HG03135 (cell line): ENCODE data around the gene ZG16B.

Experiments
- ATAC-seq: cut with Tn5 transposase; IDR thresholded peaks from one replicate; pipeline ENCODE4 v1.9.1; 2021; ENCODE audit warnings: mild to moderate bottlenecking, moderate library complexity; ENCODE audit not compliant: unreplicated experiment

Gene ZG16B

DNA sequence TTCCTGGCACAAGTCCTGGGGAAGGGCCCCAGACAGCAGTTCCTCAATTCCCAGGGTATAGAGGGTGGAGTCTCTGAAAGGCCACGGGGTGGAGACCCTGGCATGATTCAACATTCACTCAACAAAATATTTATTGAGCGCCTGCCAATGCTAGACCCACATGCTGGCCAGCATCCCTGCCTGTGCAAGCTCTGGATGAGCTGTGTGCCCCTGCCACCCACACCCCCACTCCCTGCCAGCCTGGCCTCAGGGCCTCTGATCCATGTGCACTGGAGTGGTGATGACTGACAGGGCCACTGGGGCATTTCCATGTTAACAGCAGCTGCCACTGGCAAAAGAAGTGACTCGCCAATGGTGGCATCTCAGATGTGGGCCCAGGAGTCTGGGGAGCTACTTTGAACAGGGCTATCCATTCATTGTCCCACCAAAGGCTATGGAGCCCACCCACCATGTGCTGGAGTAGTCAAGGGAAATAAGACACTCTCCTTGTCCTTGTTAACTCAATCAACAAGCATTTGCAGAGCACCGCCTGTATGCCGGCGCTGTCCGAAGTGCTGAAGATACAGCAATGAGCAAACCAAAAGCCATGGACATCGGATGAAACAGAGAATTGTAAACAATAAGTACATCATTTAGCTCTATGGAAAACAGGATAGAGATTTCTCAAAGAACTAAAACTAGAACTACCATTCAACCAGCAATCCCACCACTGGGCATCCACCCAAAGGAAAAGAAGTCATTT, 30.9 kb downstream of the ZG16B start:
- ATAC-seq, result no peak

- ATAC-seq, result no peak
These were observed 35.5 kb downstream of the ZG16B start for GRCh38 chr16:2865651-2866050.

DNA sequence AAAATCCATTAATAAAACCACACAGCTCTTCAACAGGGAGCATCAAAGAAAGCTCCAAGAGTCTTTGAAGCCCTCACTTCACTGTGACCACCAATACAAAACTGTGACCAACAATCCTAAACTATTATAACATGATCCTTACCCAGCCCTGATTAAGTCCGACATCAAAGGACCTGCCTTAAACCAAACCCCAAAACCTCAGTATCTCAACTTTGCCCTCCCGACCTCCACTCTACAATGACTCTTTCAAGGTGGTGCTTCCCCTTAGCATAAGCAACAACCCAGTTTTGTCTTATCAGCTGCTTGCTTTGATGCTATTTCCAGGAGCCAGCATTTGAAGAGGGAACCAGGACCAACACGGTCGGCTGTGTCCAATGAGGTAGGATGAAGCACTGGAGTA, 36.3 kb downstream of the ZG16B start:
- no peak for ATAC-seq

- no peak for ATAC-seq
These were observed 37.5 kb downstream of the ZG16B start for GRCh38 chr16:2867661-2867986.

DNA sequence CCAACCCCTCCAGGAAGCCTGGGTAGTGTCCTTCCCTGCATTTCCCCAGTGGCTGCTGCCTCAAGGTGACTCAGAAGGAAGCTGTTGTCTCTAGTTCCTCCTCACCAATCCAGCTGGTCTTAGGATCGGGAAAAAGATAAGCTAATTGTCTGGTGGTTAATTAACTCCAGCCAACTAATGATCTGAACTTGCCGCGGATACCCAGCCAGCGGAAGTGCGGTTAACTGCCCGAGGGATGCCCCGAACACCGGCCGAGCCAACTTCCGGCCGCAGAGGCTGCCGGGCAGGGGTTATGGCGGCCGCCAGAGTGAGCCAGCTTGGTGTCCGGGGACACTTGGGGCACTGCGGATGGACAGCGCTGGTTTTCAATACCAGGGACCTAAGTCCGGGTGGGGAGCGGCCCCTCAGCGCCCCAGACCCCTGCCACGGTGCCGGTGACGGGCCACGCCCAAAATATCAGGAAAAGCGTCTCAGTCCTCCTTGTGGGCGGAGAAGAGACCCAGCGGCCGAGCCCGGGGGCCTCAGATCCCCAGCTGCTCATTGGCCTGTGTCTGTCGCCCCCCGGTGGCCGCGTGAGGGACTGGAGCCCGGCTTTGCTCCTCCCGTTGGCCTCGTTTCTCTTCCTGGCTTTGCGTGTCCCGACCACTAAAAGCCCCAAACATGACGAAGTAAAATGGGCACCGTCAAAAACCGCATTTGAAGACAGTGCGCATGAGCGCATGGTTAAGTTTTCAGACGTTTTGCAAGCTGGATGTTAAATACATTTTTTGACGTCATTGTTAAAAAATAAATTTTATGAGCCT, 38.1 kb downstream of the ZG16B start:
- ATAC-seq, result peak; percentile 91

DNA sequence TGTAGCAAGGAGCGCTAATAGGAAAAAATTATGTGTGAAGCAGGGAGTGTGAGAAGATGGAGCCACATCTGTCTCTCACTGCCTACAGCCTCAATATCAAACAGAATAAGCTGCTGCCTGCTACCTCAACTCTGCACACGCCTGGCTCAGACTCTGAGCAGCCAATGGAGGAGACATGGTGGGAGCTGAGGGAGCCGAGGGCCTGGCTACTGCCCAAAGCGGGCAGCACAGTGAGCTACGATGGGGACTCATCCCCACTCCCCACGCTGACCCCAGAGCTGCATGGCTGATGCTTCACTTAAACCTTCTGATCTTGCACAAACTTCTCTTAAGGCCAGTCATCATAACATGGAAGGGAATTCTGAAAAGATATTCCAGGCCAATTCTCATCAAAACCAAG, 41.8 kb downstream of the ZG16B start:
- no peak for ATAC-seq

DNA sequence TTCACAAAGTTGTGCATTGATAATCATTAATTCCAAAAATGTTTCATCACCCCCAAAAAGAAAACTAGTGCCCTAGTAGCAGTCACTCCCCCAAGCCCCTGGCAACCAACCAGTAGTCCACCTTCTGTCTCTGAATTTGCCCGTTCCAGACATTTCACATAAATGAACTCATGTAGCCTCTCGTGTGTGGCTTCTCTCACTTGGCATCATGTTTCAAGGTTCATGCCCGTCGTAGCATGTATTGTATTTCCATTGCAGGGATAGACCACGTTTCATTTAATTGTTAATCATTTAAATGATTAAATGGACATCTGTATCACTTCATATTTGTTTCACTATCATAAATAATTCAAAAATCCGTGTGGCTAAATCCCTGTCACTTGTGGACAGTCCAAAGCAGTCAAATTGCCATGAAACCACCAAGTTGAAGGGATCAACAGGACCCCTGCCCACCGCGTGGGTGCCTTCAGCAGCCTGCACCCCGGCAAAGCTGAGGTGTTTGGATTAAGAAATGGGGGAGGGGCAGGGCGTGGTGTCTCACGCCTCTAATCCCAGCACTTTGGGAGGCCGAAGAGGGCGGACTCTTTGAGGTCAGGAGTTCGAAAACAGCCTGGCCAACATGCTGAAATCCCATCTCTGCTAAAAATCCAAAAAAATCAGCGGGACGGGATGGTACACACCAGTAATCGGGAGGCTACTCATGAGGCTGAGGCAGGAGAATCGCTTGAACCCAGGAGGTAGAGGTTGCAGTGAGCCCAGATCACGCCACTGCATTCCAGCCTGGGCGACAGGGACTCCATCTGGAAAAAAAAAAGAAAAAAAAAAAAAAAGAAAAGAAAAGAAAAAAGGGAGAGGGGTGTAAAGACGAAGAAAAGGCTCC, 44.2 kb downstream of the ZG16B start:
- no peak for ATAC-seq

- ATAC-seq, result peak; percentile 77
These were observed 44.8 kb downstream of the ZG16B start for GRCh38 chr16:2874912-2875362.

- ATAC-seq, result no peak
These were observed 49.9 kb downstream of the ZG16B start for GRCh38 chr16:2879854-2880508.
